GM12891 (cell line): ENCODE measurements around the gene PLCXD3. TPM values are rescaled to one million over a fixed set of nuclear protein-coding genes. Genes with fewer than 3 reads are reported as not detected.

Source experiments
- DNase-seq: peaks from one replicate; pipeline ENCODE4 v3.0.0; 2011; ENCODE audit warnings: low spot score; ENCODE audit not compliant: insufficient read length
- FAIRE-seq: peaks from 2 replicates; lab custom pipeline; 2011; peaks lifted over from hg19 to GRCh38; lab: Jason Lieb, UNC
- PAX5 ChIP-seq: IDR thresholded peaks from 2 replicates; pipeline ENCODE4 v1.6.1; 2011; ENCODE audit warnings: low read length, moderate library complexity, mild to moderate bottlenecking; ENCODE audit not compliant: insufficient read depth, severe bottlenecking
- POLR2A ChIP-seq: IDR thresholded peaks from 2 replicates; pipeline ENCODE4 v1.6.1; 2011; ENCODE audit warnings: low read depth, low read length, control low read depth
- POLR2AphosphoS5 ChIP-seq: IDR thresholded peaks from 2 replicates; pipeline ENCODE4 v1.6.1; 2011; ENCODE audit warnings: low read depth, low read length, control low read depth
- POU2F2 ChIP-seq: IDR thresholded peaks from 2 replicates; pipeline ENCODE4 v1.6.1; 2011; ENCODE audit warnings: low read depth, mild to moderate bottlenecking, control low read depth, low read length, moderate library complexity
- SPI1 ChIP-seq: IDR thresholded peaks from 2 replicates; pipeline ENCODE4 v1.6.1; 2011; ENCODE audit warnings: low read depth, low read length, control low read depth
- TAF1 ChIP-seq: IDR thresholded peaks from 2 replicates; pipeline ENCODE4 v1.6.1; 2011; ENCODE audit warnings: low read depth, low read length, control low read depth
- polyA plus RNA-seq: library from polyadenylated mRNA; unstranded; fragments of >200 nt; gene quantifications from one replicate; pipeline ENCODE4 v1.2.1, GENCODE V29; 2012; ENCODE audit warnings: low read depth, missing spikeins, inconsistent platforms; ENCODE audit not compliant: missing spikeins

Gene PLCXD3, protein sequence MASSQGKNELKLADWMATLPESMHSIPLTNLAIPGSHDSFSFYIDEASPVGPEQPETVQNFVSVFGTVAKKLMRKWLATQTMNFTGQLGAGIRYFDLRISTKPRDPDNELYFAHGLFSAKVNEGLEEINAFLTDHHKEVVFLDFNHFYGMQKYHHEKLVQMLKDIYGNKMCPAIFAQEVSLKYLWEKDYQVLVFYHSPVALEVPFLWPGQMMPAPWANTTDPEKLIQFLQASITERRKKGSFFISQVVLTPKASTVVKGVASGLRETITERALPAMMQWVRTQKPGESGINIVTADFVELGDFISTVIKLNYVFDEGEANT
- not detected for polyA plus RNA-seq

DNA sequence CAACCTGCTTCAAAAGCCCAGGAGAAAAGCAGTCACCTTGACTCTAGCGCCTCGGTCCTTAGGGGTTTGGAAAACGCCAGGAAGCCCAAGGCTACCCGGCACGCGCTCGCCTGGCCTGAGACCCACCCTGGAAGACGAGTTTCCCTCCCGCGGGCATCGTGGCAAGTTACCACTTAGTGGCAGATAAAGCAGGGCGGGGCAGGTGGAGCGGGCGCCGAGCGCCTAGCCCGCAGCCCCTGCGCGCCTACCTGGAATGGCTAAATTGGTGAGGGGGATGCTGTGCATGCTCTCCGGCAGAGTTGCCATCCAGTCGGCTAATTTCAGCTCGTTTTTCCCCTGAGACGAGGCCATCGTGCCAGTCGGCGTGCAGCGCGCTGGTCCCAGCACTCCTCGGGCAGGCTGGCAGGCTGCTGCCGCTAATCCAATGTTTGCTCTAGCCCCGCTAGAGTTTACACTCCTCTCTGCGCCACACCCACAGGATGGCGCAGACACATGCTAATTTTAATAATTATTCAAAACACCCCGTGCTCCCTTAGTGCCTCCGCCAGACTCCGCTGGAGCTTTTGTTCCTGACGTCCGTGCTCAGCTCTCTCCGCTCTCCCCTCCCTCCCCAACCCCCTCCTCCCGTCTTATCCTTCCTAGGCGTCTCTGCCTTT, at the start of gene PLCXD3:
Gene PLCXD3 (minus strand): TSS at position 426 of the 656 bp plus-strand sequence. CDS start 75 bp downstream, at position 351.
- no peak for DNase-seq
- TF ChIP-seq TAF1, result no peak
- no peak for TF ChIP-seq PAX5
- no peak for TF ChIP-seq POLR2AphosphoS5
- TF ChIP-seq POU2F2, result no peak
- no peak for TF ChIP-seq POLR2A
- no peak for TF ChIP-seq SPI1
- no peak for FAIRE-seq

DNA sequence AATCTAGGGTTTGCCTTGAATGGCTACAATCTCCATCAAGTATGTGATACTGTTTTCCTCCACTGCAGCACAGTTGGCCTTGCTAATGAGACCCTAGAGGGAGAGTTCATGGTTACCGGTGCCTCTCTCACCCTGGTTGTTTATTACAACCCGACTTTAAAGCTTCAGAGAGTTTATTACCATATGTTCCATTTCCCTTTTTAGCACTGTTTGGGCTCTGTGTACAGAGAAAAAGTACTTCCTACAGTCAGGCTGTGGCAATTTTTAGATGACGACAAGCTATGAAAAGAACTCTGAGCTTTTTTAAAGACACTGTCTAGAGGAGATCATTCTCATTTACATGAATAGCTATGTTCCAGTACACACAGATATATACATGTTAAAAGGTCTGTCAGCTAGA, 48.8 kb upstream of the PLCXD3 start:
- FAIRE-seq (no peak), DNase-seq (no peak)
- TF ChIP-seq POU2F2, result no peak

DNA sequence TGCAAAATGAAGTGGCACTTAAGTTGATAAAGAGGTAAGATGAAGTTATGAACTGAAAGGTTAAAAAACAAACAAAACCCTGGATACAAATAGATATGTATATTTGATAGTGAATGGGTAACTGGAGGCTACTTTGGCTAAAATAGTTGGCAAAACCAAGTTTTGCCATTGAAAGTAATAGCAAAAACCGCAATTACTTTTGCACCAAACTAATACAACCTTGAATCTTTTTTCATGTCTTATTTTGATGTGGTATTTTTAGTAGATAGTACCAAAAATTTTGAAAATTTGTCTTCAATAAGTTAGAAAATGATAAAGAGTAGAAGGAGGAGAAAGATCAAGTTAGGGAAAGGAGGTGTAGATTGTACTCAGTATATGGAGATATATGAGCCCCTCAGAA, 47.9 kb upstream of the PLCXD3 start:
- FAIRE-seq (no peak), DNase-seq (no peak)
- TF ChIP-seq POLR2A (no peak), TAF1 (no peak), POLR2AphosphoS5 (no peak), SPI1 (no peak), PAX5 (no peak), POU2F2 (no peak)

DNA sequence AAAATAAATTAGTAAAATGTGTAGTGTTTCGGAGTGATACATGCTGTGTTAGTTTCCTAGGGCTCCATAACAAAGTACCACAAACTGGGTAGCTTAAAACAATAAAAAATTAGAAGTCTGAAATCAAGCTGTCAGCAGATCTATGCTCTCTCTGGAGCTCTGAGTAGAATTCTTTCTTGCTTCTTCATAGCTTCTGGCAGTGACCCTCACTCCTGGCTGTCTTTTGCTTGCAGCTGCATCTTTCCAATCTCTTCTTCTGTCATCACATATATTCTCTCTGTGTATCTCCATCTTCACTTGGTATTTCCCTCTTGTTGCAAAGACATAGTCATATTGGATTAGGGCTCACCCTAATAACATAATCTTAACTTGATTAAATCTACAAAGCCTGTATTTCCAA, 37.6 kb upstream of the PLCXD3 start:
- FAIRE-seq, result no peak
- DNase-seq, result no peak
- TF ChIP-seq TAF1 (no peak), POLR2AphosphoS5 (no peak), PAX5 (no peak), SPI1 (no peak), POLR2A (no peak), POU2F2 (no peak)

DNA sequence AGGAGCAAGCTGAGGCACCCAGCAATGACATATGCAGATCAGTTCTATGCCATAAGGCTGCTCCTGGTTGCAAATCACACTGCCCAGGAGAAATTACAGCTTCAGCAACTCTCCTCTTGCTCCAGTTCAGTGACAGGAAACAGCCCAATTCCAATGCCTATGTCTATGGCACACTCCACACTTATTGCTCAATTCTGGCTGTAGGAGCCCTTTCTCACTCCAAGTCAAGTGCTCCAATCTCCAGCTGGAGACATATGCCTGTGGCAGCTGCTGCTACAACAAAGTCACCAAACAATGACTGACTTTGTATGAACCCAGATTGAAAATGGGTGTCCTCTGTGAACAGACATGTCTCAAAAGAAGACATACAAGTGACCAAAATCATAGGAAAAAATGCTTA, 31.8 kb upstream of the PLCXD3 start:
- no peak for FAIRE-seq
- DNase-seq, result no peak
- TF ChIP-seq POU2F2 (no peak), POLR2A (no peak), TAF1 (no peak), POLR2AphosphoS5 (no peak), PAX5 (no peak), SPI1 (no peak)

DNA sequence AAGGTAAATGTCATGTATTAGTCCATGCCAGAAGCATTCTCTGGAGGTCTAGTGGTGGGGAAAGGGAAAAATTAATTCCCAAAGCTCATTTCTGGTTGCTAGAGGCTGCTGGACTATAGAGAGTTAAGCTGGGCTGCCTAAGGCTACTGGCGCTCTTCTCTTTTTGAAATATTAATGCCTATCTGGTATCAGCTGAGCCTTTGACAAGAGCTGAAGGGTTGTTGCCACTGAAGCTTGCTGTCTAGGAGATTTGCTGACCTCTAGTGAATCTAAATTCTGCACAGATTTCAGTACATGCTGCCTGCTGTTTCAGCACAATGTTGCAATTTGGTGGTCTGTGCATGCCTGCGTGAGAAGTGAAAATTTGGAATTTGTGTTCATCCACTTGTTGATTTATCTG, 29.1 kb upstream of the PLCXD3 start:
- no peak for DNase-seq
- no peak for FAIRE-seq
- TF ChIP-seq TAF1 (no peak), POLR2A (no peak), SPI1 (no peak)

DNA sequence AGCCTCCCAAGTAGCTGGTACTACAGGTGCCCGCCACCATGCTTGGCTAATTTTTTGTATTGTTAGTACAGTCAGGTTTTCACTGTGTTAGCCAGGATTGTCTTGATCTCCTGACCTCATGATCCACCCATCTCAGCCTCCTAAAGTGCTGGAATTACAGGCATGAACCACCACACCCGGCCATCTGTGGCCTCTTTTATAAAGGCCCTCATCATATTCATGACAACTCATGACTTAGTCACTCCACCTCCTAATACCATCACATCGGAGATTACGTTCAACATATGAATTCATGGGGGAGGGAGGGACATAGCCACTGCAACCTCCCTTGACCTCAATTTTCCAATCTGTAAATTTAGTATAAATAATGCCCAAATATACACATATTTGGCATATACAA, 27.2 kb upstream of the PLCXD3 start:
- FAIRE-seq, result no peak

DNA sequence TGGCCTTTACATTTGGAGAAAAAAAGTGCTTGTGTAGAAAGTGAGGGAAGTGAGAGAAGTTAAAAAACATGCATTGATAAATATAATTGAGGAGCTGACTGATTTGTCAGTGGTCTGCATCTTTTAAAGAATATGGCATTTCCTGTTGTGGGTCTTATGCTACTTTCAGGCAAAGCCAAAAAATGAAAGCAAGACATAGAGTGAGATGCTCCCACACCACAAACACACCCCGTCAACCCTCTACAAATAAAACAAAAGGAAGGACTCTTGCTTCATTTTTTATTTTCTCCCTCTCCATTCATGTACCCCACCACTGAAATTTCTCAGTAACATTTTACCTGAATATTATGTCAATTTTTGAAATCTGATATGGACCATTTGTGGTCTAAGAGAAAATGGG, 22.1 kb upstream of the PLCXD3 start:
- no peak for FAIRE-seq
- no peak for TF ChIP-seq PAX5
- TF ChIP-seq TAF1, result no peak
- no peak for TF ChIP-seq SPI1
- no peak for TF ChIP-seq POU2F2
- no peak for TF ChIP-seq POLR2A
- no peak for TF ChIP-seq POLR2AphosphoS5
- DNase-seq, result no peak

More for the DNA sequence above, 27.2 kb upstream of the PLCXD3 start:
- DNase-seq, result no peak
- TF ChIP-seq PAX5 (no peak), TAF1 (no peak), SPI1 (no peak), POLR2AphosphoS5 (no peak), POLR2A (no peak), POU2F2 (no peak)

DNA sequence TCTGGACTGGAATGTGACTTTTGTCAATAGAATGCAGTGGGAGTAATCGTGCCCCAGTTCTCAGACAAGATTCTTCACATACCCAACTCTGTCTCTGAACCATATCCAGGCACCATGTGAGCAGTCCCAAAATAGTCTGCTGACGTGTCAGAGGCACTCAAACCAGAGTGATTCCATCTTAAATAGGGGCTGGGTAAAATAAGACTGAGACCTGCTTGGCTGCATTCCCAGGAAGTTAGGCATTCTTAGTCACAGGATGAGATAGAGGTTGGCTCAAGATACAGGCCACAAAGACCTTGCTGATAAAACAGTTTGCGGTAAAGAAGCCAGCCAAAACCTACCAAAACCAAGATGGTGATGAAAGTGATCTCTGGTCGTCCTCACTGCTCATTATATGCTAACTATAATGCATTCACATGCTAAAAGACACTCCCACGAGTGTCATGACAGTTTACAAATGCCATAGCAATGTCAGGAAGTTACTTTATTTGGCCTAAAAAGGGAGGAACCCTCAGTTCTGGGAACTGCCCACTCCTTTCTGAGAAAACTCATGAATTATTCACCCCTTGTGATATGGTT, 16.9 kb upstream of the PLCXD3 start:
- TF ChIP-seq SPI1 (no peak), TAF1 (no peak), PAX5 (no peak), POLR2AphosphoS5 (no peak), POU2F2 (no peak), POLR2A (no peak)
- DNase-seq (no peak), FAIRE-seq (no peak)

DNA sequence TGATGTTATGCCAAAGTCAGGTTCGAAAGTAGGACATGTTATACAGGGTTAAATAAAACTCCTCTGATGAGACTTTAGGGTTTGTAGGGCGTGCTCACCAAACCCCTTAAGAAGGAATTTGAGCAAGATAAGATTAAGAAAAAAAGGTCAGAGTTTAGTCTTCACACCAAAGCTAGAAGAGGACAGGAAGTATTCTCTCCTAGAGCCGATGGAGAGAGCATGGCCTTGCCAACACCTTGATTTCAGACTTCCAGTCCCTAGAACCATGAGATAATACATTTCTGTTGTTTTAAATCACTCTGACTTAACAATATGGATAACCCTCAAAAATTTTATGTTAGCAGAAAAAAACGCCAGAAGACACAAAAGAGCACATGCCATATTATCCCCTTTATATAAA, 16.3 kb upstream of the PLCXD3 start:
- FAIRE-seq, result no peak
- TF ChIP-seq PAX5 (no peak), POLR2AphosphoS5 (no peak), TAF1 (no peak)
- no peak for DNase-seq
